Subcutaneous adipose tissue (tissue), 4 donors: ENCODE results near the gene SERPINB5. TPM values are rescaled to one million over a fixed set of nuclear protein-coding genes. Genes with fewer than 3 reads are reported as not detected.

Experiments
- total RNA-seq, 4 donors: library from RNA; depleted of rRNA; stranded (reverse); fragments of >200 nt; gene quantifications; one replicate each; pipeline ENCODE4 v1.1.0, GENCODE V29; 2016
- TF ChIP-seq, protein P1 (sequence below): fragments of 450-650 bp; IDR thresholded peaks from one replicate; pipeline ENCODE4 v1.5.1; 2016; ENCODE audit warnings: low read depth, mild to moderate bottlenecking, control low read depth, antibody characterized with exemption, moderate library complexity

The SERPINB5 gene
- total RNA-seq, 4 donors from 2014 or later = not detected

- TF ChIP-seq, protein P1, sequence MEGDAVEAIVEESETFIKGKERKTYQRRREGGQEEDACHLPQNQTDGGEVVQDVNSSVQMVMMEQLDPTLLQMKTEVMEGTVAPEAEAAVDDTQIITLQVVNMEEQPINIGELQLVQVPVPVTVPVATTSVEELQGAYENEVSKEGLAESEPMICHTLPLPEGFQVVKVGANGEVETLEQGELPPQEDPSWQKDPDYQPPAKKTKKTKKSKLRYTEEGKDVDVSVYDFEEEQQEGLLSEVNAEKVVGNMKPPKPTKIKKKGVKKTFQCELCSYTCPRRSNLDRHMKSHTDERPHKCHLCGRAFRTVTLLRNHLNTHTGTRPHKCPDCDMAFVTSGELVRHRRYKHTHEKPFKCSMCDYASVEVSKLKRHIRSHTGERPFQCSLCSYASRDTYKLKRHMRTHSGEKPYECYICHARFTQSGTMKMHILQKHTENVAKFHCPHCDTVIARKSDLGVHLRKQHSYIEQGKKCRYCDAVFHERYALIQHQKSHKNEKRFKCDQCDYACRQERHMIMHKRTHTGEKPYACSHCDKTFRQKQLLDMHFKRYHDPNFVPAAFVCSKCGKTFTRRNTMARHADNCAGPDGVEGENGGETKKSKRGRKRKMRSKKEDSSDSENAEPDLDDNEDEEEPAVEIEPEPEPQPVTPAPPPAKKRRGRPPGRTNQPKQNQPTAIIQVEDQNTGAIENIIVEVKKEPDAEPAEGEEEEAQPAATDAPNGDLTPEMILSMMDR = no peak
Measured at GRCh38 chr18:63544017-63544416, 67.3 kb downstream of the SERPINB5 start.

GRCh38 chr18:63545000-63545399, 68.2 kb downstream of the SERPINB5 start:
- TF ChIP-seq, protein P1 = no peak

DNA sequence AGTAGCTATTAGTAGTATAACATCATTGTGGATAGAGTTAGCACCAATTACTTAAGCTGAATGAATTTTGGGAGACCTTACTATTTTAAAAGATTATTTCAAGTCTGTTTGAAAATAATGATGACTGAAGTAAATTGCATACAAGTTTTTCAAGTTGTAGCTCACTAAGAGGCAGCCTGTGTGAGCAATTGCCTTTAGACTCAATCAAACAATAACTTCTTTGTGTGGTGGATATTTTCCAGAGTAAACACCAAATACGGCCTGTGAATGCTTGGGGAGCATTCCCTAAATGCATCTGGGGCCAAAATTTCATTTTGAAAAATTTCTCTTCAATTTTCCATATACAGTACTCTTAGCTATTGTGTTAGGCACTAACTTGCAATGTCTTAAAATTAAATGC, 73.3 kb downstream of the SERPINB5 start:
- TF ChIP-seq, protein P1 = no peak

DNA sequence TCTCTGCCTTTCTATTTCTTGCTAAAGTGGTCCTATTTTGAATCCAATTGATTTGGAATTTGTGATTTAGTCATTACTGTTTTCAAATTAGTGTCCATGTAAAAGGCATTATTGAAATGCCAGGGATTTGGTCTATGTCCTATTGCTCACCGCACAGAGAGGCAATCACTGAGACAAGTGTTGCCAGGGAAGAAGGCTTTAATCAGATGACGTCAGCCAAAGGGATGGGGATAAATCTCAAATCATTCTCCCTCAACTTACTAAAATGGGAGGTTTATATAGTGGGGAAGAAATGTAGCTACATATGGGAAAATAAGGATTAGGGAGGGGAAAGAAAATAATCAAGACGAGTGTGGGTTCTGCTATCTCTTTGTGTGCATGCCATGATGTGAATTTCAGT, 75.0 kb downstream of the SERPINB5 start:
- TF ChIP-seq, protein P1 = no peak

DNA sequence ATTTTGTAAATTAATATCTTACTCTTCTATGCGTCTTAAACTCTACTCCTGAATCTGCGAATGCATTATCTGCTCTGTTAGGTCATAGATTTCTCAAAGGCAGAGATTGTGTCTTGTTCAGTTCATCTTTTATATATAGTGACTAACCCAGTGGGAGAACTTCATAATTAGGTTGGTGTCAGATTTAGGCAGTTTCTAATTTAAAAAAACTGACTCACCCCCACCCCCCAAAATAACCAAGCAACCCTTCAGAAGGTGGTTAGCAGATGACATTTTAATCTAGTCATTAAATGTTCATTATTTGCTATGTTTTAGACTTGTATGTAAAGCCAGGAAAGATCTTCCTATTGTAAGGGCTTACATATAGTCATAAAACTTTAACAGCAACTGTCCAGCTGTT, 75.8 kb downstream of the SERPINB5 start:
- TF ChIP-seq, protein P1 = no peak

- TF ChIP-seq, protein P1 = no peak
Measured at GRCh38 chr18:63553081-63553480, 76.3 kb downstream of the SERPINB5 start.

Other genes with a start within 250 kb of the SERPINB5 start
- gene BCL2, start 157.2 kb upstream of the SERPINB5 start, total RNA-seq = 10 to 100 TPM; 50.3 to 82.5 (median 55.9) TPM
- gene KDSR, start 109.8 kb upstream of the SERPINB5 start, total RNA-seq = 10 to 100 TPM; 56.2 to 63.7 (median 59.9) TPM
- gene VPS4B, start 54.5 kb upstream of the SERPINB5 start, total RNA-seq = 10 to 100 TPM; 32.2 to 53.5 (median 45.3) TPM
- gene SERPINB12, start 65.4 kb downstream of the SERPINB5 start, total RNA-seq = not detected
- not detected for gene SERPINB13, start 110.4 kb downstream of the SERPINB5 start, total RNA-seq
- gene SERPINB4, start 167.3 kb downstream of the SERPINB5 start, total RNA-seq = not detected
- not detected for gene SERPINB3, start 184.9 kb downstream of the SERPINB5 start, total RNA-seq
- not detected for gene SERPINB11, start 226.0 kb downstream of the SERPINB5 start, total RNA-seq